GM15510 (cell line): ENCODE measurements around the gene CTNND2.

Experiments used
- POLR2A ChIP-seq: IDR thresholded peaks from 3 replicates; pipeline ENCODE4 v1.6.1; 2011; ENCODE audit warnings: borderline replicate concordance; ENCODE audit not compliant: insufficient read length; ENCODE audit errors: extremely low read depth

The CTNND2 gene

DNA sequence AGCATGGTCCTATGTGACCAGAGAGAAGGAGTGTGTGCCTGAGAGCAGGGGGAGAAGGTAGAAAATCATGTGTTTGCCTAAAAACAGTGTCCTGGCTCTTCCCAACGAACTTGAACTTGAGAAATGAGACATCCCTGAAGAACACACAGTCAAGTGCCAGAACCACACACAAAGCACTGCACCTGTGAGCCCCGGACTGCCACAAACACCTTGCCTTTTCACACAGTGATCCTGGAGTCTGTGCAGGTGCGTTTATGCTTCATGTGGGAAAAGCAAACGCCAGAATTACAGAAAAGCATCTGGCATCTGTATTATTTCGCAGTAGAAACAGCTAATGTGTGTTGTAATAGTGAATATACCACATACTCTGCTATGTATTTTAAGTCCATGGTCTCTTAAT lies 9.3 kb downstream of the CTNND2 start:
- TF ChIP-seq POLR2A: no peak

DNA sequence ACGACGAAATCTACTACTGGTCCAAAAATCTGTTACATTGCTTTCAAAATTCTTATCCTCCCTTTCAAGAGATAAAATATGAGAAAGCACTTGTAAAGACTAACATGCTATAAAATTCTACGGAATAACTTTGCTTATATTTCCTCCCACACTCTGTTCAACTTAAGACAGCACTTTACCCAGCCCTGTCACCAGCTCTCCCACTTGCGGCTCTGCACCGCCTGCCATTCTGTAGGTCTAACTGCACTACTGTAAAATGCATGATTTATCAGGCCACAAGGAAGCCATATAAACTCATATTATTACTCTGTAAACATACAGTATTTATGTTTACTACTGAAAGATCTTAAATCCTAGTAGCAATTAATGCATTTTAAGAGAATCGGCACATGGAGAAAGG lies 11.4 kb downstream of the CTNND2 start:
- TF ChIP-seq POLR2A: no peak

DNA sequence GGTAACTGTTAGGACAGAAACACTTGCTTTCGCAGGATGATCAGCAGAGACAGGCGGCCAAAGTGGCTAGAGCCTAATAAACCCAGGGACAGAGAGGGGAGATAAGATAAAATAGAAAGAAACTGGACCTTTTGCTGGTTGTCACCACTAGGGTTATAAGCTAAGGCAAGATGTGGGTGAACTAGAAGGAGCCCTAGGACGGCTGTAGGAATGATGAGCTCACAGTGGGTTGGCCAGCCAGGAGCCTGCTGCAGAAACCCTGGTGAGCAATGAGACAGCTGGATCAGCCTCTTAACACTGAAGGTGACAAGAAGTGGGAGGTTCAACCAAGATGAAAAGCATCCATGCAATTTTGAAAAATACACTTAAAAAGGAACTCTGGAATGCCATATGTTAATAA lies 13.5 kb downstream of the CTNND2 start:
- no peak for TF ChIP-seq POLR2A

DNA sequence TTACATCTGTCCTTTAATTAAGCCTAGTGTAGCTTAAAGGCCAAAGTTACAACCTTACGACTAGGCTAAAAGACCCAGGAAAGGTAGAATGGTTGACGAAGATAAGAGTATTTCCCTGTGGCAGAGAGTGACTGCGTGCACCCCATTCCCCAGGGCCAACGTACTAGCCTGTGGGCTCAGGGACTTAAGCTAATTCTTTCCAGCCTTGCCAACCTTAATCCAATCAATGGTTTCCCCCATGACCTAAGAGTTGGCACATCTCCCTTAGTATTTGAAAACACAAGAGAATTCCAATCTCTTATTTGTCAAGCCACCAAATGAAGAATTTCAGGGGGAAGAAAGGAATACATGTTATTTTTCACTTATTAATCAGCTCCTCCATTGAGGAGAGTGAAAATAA lies 16.0 kb downstream of the CTNND2 start:
- no peak for TF ChIP-seq POLR2A

DNA sequence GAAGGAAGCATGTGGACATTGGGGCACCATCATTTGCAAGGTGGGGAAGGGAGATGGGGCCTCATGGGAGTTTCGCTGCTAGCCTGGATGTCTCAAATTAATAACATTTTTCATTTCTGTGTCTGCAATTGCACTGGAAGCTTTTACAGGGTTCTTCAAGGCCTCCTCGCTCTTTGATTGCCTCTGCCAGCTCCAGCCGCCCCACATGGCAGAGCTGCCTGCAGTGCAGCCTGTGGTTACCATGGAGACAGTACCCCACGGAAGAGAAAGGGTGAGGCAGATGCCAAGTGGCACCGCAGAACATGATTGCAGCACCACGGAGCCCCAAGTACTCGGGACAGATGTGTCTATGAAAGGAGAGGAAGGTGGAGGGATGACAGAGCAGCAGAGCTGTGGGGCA lies 25.4 kb downstream of the CTNND2 start:
- TF ChIP-seq POLR2A: no peak

DNA sequence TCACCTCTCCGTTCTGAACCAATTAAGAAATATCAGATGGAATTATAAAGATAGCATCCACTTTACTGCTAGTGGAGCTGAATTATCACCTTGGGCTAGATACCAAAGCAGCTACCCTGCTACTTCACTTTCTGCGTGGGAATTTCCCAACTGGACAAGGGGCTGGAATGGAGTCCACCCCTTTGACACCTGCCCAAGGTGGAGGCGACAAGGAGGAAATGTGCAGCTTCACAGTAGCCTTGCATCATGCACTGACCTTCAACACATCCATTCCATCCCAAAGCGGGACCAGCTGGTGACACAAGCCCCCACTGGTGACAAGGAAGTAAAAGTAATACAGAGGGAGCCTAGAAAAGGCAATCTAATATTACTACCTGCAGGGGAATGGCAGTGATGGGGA lies 30.7 kb downstream of the CTNND2 start:
- no peak for TF ChIP-seq POLR2A

DNA sequence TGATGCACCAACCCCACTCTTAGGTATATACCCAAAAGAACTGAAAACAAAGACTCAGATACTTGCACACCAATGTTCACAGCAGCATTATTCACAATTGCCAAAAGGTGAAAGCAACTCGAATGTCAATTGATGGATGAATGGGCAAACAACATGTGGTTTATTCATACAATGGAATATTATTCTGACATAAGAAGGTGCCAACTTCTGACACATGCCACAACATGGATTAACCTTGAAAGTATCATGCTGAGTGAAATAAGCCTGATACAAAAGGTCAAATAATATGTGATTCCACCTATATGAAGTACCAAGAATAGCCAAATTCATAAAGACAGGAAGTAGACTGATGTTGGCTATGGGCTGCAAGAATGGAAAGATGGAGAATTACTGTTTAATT lies 35.0 kb downstream of the CTNND2 start:
- TF ChIP-seq POLR2A: no peak

DNA sequence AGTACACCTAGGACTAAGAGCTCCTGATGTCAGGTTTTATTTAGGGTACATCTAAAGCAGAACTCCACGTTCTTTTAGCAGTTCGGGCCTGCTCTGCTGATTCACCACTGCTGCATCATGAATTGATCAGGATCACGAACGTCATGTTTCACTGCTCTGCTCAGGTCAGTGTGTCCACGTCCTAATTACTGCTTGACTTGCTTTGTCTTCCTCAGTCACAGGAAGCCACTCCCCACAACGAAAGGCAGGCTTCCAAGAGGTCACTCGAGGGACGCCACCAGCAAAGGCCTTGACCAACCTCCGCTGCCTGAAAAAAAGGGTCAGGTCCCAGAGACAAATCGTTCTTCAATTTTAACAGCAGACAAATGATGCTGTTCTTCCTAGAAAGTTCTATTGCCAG lies 40.3 kb downstream of the CTNND2 start:
- TF ChIP-seq POLR2A: no peak

DNA sequence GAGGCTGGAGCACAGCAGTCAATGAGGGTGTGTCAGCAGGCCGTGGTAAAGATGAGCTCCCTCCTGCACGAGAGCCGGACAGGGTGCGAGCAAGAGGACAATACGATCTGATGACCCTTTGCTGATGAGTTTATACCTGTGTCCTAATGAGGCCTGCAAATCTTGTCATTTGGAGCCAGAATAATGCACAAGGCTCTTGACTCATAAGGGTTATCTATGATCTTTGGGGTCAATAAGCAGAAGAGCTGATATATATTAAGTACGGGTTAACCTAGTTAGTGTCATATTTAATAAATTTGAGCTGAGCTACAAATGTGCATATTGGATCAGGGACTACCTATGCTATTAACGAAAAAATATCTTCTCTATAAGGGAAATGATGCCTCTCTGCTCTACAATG lies 46.9 kb downstream of the CTNND2 start:
- no peak for TF ChIP-seq POLR2A

DNA sequence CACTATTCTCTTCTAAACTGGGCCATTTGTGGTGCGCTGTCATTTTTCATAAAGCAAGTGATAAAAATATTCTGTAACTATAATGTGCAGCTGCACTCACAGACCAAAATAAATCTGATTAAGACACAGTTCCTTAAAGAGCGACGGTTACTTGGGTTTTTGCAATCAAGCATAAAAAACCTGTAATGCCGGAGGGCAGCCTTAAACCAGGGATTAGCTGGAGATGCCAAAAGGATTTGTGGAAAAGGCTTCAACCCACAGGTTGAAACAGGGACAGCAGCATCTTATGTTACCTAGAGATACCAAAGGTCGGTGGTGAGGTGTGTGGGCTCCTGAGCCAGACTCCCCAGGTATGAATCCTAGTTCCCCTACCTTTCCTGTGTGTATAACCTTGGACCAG lies 49.3 kb downstream of the CTNND2 start:
- no peak for TF ChIP-seq POLR2A

DNA sequence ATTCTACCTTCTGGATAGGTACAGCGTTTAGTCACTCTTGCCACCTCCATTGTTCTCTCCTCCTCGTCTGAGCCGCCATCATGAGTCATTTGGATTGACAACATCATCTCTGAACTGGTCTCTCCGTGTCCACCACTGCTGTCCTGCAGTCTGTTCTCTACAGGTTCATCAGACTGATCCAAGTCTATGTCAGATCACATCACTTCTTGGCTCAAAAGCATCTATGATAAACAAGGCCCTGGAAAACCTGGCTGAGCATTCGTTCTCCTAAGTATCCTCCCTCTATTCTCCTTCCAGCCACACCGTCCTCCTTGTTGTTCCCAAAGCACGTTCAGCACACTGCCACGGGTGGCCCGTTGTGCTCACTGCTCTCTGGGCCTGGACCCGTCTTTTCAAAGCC lies 50.5 kb downstream of the CTNND2 start:
- no peak for TF ChIP-seq POLR2A

DNA sequence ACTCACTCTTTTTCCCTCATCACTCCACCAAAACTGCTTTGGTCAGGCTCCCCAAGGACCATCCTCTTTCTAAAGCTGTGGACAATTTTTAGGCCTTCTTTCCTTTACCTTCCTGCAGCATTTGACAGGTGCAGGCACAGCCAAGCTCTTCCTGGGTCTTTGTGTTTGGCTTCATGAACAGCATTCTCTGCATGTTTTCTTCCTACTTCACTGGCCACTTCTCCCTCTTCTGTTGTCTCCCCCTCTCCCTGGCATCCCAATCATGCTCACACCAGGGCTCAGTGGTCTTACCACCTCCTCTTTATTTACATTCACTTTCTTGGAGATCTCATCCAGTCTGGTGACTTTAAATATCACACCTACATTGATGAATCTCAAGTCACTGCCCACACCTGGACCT lies 51.1 kb downstream of the CTNND2 start:
- TF ChIP-seq POLR2A: no peak

DNA sequence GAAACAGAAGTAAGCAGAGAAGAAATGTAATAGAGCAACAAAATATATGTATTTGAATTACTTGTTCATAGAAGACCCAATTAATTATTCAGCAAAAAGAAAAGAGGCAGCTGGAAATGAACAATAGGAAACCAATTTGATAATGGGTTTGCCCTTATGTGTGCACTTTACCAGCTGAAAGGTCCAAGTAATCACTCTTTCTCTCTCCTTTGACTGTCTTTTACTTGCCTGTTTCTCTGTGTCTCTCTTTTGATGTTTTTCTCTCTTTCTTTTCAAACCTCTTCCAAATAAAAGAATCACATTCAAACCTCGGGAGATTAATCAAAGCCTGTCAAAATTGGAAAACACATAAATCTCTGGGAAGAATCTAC lies 51.5 kb downstream of the CTNND2 start:
- no peak for TF ChIP-seq POLR2A

DNA sequence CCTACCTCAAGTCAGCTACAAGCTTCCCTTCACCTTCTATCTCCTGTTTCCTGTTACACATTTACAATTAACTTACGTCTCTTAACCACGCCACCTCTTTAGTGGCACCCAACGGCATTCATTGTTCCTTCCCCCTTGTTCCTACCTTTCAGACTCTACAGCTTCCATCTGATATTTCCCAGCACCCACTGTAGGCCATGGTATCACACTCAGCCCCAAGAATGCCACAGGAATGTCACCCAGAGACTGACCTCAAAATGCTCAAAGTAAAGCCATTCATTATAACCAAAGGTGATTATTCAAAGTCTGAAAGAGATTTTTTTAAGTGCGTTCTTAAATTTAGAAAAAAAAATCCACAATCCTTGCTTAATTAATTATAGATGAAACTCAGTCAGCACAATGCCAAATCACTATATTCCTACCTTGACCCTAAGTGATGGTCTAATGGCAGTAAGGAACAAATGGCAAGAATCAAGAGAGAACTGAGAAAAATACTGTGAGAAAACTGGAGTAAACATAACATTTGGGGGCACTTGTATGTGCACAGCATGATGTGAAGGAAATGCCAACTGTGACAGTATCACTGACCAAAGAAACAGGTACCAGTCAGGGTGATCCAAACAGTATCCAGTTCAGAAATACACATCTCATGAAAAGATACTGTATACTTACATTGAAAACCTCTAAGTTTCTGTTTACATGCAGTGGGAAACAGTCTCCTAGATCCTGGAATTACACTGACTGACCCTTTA lies 52.1 kb downstream of the CTNND2 start:
- no peak for TF ChIP-seq POLR2A

DNA sequence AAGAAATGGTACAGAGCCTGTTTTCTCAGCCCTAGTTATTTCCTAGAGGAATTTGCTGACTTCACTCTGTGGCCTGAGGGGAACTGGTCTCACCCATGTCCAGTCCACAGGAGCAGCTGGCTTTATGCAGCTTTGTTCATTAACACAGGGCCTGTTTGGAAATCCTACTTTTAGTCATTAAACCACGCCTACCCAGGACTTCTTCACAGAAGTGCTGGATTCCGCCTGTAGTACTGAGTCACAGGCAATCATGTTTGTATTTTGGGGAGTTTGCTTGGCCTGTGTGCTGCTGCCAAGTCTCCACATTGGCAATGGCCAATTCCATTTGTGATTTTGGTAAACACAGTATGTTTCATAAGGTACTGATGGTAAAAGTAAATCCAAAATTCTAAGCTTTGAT lies 52.8 kb downstream of the CTNND2 start:
- TF ChIP-seq POLR2A: no peak

DNA sequence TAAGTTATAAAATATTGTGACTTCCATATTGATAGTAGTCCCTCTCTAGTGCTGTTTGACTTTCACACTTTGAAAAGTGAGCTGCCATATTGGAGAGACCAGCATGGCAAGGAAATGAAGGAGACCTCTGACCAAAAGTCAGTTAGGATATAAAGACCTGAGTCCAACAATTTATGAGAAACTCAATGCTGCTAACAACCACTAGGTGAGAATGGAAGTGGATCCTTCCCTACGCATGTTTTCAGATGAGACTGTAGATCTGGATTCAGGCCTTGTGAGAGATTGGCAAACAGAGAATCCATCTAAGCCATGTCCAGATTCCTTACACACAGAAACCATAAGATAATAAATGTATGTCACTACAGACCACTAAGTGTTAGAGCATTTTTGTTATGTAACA lies 81.6 kb downstream of the CTNND2 start:
- TF ChIP-seq POLR2A: no peak

DNA sequence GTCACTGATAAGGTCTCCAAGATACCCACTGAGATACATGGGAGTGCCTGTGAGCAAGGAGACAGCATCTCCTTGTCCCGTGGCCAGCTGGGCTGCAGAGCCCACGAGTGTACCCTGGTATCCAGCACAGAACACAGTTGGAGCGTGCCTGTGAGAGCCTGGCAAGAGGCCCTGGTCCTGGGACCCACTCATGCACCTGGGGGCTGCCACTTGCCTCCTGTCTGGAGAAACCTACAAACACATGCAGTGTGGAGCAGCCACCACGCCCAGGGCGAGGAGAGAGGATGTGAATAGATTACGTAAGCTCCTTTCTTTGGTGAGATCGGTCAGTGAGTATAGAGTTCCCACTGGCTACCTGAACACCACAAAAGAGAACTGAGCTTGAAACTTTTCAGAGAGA lies 88.3 kb downstream of the CTNND2 start:
- TF ChIP-seq POLR2A: no peak
